Ascending aorta (tissue), 2 donors: Measurements from ENCODE around the gene HOXA13. TPM values are rescaled to one million over a fixed set of nuclear protein-coding genes. Genes with fewer than 3 reads are reported as not detected.

Experiments
- DNase-seq, 2 donors: peaks; one replicate each; pipeline ENCODE4 v3.0.0-alpha.2; 2019; ENCODE audit warnings: low spot score in 2 of 2
- H3K27ac ChIP-seq, 2 donors: fragments of 200-600 bp; sonication (generic); one replicate each; pipeline ENCODE4 v1.5.1; 2016 to 2017; ENCODE audit warnings: mild to moderate bottlenecking in 1 of 2
- H3K27me3 ChIP-seq: fragments of 200-600 bp; sonication (generic); one replicate; pipeline ENCODE4 v1.5.1; 2017
- H3K36me3 ChIP-seq, 2 donors: fragments of 200-600 bp; sonication (generic); one replicate each; pipeline ENCODE4 v1.5.1; 2016
- H3K4me1 ChIP-seq, 2 donors: fragments of 200-600 bp; sonication (generic); one replicate each; pipeline ENCODE4 v1.5.1; 2016 to 2017; ENCODE audit warnings: mild to moderate bottlenecking in 1 of 2
- H3K4me3 ChIP-seq, 2 donors: fragments of 200-600 bp; sonication (generic); one replicate each; pipeline ENCODE4 v1.5.1; 2016 to 2017; ENCODE audit warnings: mild to moderate bottlenecking in 1 of 2
- H3K9me3 ChIP-seq, 2 donors: fragments of 200-600 bp; sonication (generic); one replicate each; pipeline ENCODE4 v1.5.1; 2016
- CTCF ChIP-seq, 3 experiments: fragments of 200-600 bp in 2 of 3; fragments of 450-650 bp in 1 of 3; sonication (generic) in 2 of 3; IDR thresholded peaks; one replicate each; pipeline ENCODE4 v1.5.1; 2016 to 2019; ENCODE audit warnings: antibody characterized with exemption in 3 of 3, mild to moderate bottlenecking in 1 of 3, moderate library complexity in 1 of 3
- intact Hi-C: fragments of 100-400 bp; cut with DNase I; formaldehyde crosslinking; loops from one replicate; pipeline ENCODE4 v1.15.1; 2023
- total RNA-seq: library from RNA; depleted of rRNA; stranded (reverse); fragments of >200 nt; gene quantifications from one replicate; pipeline ENCODE4 v1.1.0, GENCODE V29; 2016

Gene HOXA13
- total RNA-seq, 1 donor from 2014 or later, result not detected

GRCh38 chr7:27166531-27167505 is 33.1 kb downstream of the HOXA13 start:
- H3K4me1 ChIP-seq, result peaks cover 0 to 8% of the 10 kb centered on the region in 2 donors
- no peaks in the 10 kb centered on the region for H3K9me3 ChIP-seq
- intact Hi-C loops, result loop anchor here (10.0 kb wide), 1 partner anchor 1272 kb away; no protein-coding TSS in a partner anchor
- TF ChIP-seq CTCF (IDR thresholded peaks at IDR 0.05), result no peak
- no peak for DNase-seq
- H3K4me3 ChIP-seq, result peak overlapping the region; percentile 45 to 59
- no peaks in the 10 kb centered on the region for H3K36me3 ChIP-seq
- no peak overlapping the region for H3K27ac ChIP-seq
- peaks cover 55% of the 10 kb centered on the region for H3K27me3 ChIP-seq

GRCh38 chr7:27165996-27166530 is 33.8 kb downstream of the HOXA13 start:
- H3K27ac ChIP-seq, result no peak overlapping the region
- no peak for TF ChIP-seq CTCF (IDR thresholded peaks at IDR 0.05)
- no peaks in the 10 kb centered on the region for H3K36me3 ChIP-seq
- H3K4me3 ChIP-seq, result peak overlapping the region; percentile 45 to 59
- peaks cover 0 to 8% of the 10 kb centered on the region in 2 donors for H3K4me1 ChIP-seq
- H3K9me3 ChIP-seq, result no peaks in the 10 kb centered on the region
- no peak for DNase-seq
- peaks cover 48% of the 10 kb centered on the region for H3K27me3 ChIP-seq
- intact Hi-C loops, result loop anchor here (10.0 kb wide), 1 partner anchor 1271 kb away; no protein-coding TSS in a partner anchor

- peaks cover 45% of the 10 kb centered on the region for H3K27me3 ChIP-seq
- H3K4me3 ChIP-seq, result peak within 1 kb of the TSS; percentile 45 to 59
- no peaks in the 10 kb centered on the region for H3K9me3 ChIP-seq
- no peaks in the 10 kb centered on the region for H3K36me3 ChIP-seq
- H3K4me1 ChIP-seq, result peaks cover 0 to 8% of the 10 kb centered on the region in 2 donors
- TF ChIP-seq CTCF (IDR thresholded peaks at IDR 0.05), result no peak
- DNase-seq, result no peak
- intact Hi-C loops, result loop anchor here (10.0 kb wide), 1 partner anchor 1271 kb away; no protein-coding TSS in a partner anchor
- H3K27ac ChIP-seq, result no peak within 1 kb of the TSS
Observed at GRCh38 chr7:27165089-27165995, 34.5 kb downstream of the HOXA13 start, which contains the start of gene HOXA9. Gene HOXA9 (minus strand): TSS chr7:27165537. CDS start chr7:27165457, 80 bp downstream.

GRCh38 chr7:27164367-27165088 is 35.4 kb downstream of the HOXA13 start:
- Histone ChIP-seq H3K9me3 (no peaks in the 10 kb centered on the region), H3K27me3 (peaks cover 38% of the 10 kb centered on the region), H3K4me1 (peaks cover 0 to 4% of the 10 kb centered on the region in 2 donors), H3K36me3 (no peaks in the 10 kb centered on the region), H3K27ac (no peak overlapping the region), H3K4me3 (peak overlapping the region; percentile 45 to 59)
- TF ChIP-seq CTCF (IDR thresholded peaks at IDR 0.05), result peak in 1 of 3 experiments; percentile 13
- DNase-seq, result no peak
- intact Hi-C loops, result loop anchor here (10.0 kb wide), 1 partner anchor 1270 kb away; no protein-coding TSS in a partner anchor
